ENCODE data around the gene SYCN.
"Not testable (repeated sequence)": the region's sequence is repeated elsewhere in the genome, so short reads cannot be mapped to it uniquely, and the experiment has no call there.

Gene SYCN

DNA sequence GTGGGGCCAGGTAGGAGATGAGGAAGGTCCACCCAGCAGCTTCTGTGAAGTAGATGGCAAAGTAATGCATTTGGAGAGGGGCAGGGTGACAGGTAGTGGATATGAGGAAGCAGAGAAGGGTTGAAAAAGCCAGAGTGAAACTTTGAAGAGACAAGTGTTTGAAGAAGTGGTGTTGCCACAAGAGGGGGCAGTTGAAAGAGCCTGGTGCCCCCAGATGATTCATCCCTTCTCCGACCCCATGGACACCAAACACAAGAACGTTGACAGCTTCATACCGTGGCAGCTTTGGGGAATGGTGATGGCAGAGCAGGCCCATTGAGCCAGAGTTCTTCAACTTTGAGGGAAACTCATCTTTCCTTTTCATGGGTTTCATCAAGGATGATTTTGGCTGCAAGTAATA, 20.8 kb upstream of the SYCN start:
- DNase-seq (ENCODE audit: low read depth), result no peak

DNA sequence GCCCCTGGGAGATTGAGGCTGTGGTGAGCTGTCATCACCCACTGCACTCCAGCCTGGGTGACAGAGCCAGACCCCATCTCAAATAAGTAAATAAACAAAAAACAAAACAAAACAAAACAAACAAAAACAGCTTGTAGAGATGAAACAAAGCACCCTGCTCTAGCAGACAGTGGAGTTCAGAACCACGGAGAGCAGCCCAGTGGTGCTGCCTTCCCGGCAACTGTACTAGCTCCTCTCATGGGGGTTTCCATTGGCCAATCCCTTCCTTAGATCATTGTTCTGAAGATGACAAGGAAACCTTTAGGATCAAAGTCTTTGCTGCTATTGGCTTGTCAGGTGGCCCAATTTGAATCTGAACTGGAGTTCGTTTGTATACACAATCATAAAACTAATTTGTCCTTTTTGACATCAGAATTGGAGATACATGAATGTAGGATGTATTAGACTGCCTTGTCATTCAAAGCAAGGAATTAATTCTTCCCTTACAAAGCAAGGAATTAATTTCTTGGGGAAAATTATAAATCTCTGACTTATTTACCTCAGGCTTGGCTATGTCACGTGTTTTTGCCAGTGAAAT, 19.7 kb upstream of the SYCN start:
- no peak for DNase-seq (ENCODE audit: low read depth)

DNA sequence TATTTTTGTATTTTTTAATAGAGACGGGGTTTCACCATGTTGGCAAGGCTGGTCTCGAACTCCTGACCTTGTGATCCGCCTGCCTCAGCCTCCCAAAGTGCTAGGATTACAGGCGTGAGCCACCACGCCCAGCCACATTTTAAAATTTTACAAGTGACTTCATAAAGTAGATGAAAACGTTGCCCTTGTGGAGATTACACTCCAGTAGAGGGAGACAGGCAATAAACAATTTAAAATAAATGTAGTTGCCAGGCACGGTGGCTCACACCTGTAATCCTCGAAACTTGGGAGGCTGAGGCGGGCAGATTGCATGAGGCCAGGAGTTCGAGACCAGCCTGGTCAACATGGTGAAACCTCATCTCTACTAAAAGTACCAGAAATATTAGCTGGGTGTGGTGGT, 15.0 kb upstream of the SYCN start:
- DNase-seq (ENCODE audit: low read depth), result not testable (repeated sequence)

DNA sequence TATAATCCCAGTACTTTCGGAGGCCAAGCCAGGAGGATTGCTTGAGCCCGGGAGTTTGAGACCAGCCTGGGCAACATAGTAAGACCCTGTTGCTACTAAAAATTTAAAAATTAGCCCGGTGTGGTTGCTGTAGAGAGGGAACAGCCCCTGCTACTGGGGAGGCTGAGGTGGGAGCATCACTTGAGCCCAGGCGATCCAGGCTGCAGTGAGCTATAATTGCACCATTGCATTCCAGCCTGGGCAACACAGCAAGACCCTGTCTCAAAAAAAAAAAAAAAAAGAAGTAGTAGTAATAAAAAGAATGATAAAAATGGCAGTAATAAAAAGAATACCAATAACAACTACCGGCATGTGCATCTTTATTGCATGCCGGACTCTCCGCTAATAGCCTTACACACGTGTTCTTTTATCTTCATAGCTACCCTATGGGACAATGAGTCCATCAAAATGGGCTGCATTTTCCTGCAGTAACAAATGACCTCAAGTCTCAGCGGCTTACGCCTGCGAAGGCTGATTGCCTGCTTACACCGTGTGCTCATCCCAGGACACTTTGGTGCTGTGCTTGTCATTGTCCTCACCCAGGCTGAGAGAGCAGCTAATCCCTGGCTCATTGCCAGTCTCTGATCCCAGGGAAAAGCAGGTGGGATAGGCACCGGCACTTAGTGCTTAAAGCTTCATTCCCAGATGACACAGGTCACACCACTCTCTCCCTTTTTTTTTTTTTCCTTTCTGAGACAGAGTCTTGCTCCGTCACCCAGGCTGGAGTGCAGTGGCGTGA, 14.4 kb upstream of the SYCN start:
- no peak for DNase-seq (ENCODE audit: low read depth)

DNA sequence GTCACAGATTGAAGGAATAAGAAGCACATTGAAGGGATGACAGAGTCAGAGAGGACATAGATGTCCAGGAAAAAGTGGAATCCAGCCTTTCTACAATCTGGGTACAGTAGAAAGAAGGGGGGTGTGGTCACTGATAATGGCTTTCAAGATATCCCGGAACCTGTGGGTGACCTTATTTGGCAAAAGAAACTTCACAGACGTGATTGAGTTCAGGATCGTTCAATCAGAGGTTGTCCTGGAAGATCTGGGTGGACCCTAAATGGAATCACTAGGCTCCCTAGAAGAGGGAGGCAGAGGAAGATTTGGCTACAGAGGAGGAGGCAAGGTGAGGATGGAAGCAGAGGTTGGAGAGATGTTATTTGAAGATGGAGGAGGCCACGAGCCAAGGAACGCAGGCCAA, 13.0 kb upstream of the SYCN start:
- DNase-seq (ENCODE audit: low read depth), result no peak

DNA sequence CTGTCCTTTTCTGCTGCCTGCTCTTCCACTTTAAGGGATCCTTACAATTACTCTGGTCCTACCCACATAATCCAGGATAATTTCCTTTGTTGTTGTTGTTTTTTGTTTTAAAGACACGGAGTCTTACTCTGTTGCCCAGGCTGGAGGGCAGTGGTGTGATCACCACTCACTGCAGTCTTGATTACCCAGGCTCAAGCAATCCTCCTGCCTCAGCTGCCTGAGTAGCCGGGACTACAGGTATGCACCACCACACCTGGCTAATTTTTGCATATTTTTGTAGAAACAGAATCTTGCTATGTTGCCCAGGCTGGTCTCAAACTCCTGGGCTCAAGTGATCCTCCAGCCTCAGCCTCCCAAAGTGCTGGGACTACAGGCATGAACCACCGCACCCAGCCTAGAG, 11.3 kb upstream of the SYCN start:
- not testable (repeated sequence) for DNase-seq (ENCODE audit: low read depth)

DNA sequence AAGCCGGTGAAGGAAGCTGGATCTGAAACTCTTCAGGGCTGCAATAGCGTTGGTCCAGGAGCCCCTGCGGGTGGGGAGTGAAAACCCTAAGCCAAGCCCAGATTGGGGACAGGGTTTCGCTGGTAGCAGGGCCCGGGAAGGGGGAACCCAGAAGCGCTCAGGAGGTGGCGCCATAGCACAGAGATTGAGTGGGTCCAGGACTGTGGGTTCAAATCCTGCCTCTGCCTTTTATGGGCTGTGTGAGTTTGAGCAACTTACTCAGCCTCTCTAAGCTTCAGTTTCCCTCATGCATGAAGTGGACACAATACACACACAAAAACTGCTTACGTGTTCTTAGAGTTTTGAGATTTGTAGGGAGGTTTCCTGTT, 8.3 kb upstream of the SYCN start:
- peak; percentile 33 for DNase-seq (ENCODE audit: low read depth)

DNA sequence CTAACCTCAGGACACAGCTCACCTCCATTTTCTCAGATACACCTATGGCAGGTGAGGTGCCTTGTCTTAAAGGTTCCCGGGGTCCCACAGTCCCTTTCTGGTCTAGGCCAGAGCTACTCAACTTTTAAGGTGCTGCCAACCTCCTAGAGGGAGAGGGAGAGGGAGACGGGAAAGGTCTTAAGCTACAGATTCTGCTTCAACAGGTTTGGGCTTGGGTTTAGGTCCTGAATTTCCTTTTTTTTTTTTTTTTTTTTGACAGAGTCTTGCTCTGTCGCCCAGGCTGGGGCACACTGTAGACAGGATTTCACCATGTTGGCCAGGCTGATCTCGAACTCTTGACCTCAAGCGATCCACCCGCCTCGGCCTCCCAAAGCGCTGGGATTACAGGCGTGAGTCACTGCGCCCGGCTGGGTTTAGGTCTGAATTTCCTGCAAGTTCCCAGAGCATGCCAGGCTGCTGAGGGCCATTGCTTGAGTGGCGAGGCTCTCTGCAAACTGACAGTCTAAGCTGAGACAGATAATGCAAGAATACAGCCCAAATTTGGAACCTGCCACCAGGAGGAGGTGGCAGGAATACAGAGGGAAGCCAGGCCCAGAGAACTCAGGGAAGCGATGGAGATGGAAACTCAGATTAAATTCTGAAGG, 7.8 kb upstream of the SYCN start:
- no peak for DNase-seq (ENCODE audit: low read depth)

DNA sequence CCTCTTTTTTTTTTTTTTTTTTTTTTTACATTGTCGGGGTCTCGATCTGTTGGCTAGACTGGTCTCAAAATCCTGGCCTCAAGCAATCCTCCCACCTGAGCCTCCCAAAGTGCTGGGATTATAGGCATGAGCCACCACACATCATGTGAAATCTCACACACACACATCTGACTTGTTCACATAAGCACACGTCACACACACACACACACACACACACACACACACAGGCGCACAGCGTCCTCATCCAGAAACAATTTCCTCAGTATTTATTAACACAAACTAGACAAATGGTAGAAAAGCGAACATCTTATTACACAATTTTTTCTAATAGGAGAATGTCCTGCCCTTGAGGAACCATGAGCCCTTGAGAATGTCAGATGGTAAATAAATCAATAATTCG, 5.1 kb upstream of the SYCN start:
- no peak for DNase-seq (ENCODE audit: low read depth)

DNA sequence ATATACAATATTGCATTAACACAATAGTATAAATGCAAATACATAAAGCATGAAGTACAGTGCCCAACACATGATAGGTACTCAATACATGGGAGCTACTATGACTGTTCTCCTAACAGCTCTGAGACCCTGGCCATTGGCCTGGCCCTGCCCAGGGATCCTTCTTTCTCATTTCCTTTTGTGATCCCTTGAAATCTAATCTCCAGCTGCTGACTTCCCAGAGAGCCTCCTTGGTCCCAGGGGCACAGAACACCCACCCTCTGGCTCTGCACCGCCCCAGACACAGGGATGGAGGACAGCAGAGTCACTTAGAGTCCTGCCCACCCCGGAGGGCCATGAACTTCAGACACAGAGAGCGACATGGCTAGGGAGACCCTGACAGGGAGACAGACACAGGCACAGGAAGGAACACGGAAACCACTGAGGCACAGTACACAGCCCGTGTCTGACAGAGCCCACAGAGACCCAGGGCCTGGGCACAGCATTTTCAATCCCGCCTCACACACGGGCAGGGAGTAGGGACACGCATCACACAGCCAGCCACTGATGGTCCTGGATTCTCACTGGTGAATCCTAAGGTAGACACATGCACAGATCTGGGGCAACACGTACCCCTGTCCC, 4.2 kb upstream of the SYCN start:
- DNase-seq (ENCODE audit: low read depth), result no peak

DNA sequence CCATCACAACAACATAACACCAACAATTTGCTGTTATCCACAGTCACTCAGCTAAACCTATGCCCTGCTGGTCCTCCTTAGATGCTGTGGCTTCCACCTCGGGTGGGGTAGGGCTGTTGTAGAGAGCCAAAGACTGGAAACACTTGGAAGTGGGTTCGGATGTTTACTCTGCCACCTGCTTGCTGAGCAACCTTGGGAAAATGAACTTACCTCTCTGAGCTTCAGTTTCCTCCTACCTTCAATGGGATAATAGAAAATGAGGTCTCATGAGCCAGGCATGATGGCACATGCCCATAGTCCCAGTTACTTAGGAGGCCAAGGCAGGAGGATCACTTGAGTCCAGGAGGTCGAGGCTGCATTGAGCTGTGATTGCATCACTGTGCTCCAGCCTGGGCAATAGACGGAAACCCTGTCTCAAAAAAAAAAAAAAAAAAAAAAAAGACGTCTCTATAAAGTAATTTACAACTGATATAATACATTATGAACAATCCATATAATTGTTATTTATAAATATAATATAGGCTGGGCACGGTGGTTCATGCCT, 3.3 kb upstream of the SYCN start:
- DNase-seq (ENCODE audit: low read depth), result no peak

DNA sequence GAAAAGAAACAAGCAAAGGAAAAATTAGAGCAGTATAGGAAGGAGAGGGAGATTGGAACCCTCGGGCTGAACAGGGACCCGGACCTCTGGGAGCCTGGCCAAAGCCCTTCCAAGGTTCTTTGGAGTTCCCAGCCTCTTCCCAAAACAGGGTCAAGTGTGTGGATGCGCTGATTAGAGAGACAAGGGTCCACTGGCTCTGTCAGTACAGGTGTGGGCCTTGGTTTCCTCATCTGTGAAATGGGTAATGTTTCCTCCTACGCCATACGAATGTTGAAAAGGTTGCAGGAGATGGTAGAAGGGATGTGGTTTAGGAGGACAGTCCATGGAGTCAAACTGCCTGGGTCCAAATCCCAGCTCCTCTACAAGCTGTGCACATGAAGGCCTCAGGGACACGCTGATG, 2.1 kb upstream of the SYCN start:
- no peak for DNase-seq (ENCODE audit: low read depth)

DNA sequence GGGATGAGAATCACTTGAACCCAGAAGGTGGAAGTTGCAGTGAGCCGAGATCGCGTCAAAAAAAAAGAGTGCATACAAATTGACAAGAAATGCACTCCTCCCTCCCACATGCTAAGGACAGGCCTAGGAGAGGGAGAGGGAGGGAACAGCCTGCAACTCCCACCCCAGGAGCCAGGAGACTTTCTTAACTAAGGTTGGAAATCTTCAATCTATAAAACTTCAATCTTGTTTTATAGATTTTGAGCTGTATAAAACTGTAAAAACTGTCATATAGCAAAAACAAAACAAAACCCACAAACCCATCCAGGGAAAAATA, 1.3 kb upstream of the SYCN start:
- DNase-seq (ENCODE audit: low read depth), result no peak

DNA sequence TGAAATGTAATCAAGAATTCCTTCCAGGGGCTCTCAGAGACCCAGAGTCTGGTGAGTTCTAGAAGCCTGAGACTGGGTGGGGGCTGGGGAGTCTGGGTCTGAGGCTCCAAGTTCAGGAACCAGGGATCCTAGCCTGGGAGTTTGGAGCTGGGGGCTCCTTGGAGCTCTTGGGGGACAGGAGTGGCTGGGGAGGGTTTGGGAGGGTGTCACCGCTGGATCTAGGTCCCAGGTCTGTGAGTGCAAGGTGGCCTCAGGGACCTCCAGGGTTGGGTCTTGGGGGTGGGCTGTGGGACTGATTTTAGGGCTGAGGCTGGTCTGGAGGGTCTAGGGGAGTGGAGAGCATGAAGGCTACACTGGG, 1.1 kb downstream of the SYCN start:
- no peak for DNase-seq (ENCODE audit: low read depth)

DNA sequence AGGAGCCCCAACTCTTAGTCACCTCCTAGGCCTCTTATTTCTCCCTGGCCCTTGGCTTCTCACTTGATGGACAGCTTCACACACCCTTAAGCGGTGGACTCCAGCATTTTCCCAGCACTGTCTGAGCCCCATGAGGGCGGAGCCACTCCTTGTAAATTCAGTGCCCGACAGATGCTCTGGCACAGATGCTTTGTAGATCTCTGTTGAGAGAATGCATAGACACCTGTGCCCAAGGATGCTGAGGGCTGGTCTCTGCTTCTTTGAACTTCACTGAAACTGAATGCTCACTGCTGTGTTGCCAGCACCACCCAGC, 3.3 kb downstream of the SYCN start:
- no peak for DNase-seq (ENCODE audit: low read depth)

DNA sequence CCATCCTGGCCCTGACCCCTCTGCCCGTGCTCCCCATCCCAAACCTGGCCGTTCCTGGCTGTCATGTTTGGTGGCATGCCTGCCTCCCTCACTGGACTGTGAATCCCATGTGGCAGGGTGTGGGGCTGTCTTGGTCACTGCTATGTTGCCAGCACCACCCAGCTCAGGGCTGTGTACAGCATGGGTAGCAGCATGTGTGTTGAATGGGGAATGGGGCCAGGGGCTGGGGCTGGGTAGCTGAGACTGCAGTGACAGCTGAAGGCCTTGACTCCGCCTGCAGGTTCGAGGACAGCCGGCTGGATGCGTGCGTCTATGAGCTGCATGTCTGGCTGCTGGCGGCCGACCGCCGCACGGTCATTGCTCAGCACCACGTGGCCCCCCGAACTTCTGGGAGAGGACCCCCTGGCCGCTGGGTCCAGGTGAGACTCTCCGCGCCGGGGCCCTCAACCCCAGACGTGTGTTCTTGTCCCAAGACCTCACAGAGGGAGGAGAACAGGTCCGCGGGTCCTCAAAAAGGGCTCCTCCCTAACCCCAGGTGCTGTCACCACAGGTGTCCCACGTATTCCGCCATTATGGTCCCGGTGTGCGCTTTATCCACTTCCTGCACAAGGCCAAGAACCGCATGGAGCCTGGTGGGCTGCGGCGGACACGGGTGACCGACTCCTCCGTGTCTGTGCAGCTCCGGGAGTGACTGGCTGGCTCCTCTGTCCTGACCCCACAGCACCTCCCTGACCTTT, 3.8 kb downstream of the SYCN start:
- no peak for DNase-seq (ENCODE audit: low read depth)

DNA sequence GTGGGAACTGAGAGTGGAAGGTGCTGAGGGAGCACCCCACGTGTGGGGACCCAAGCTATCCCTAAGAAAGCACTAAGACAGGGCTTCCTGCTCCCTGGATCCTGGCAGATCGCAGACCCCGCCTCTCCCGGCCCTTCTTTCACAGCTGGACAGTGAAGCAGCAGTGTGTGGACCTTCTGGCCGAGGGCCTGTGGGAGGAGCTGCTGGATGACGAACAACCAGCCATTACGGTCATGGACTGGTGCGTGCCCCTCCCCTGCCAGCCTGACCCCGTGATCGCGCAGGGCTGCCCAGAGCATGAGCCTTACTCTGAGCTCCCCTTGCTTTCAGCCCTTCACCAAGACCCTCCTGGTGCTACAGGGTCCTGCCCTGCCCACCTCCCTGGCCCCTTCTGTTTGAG, 5.0 kb downstream of the SYCN start:
- no peak for DNase-seq (ENCODE audit: low read depth)

DNA sequence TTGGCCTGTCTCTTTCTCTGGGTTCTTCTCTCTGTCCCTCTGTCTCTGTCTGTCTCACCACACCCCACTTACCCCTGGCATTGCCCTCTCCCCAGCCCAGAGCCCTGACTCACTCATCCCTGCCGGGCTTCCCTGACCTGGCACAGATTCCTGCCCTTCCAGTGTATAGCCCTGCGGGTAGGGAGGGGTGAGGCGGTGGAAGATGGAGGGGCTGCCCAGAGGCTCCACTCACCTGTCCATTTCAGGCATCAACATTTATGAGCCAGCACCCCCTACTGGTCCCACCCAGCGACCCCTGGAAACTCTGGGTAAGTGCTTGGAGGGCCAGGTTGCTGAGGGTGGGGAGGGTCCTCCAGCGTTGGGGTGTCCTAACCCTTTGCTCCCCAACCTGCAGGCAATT, 6.3 kb downstream of the SYCN start:
- no peak for DNase-seq (ENCODE audit: low read depth)

DNA sequence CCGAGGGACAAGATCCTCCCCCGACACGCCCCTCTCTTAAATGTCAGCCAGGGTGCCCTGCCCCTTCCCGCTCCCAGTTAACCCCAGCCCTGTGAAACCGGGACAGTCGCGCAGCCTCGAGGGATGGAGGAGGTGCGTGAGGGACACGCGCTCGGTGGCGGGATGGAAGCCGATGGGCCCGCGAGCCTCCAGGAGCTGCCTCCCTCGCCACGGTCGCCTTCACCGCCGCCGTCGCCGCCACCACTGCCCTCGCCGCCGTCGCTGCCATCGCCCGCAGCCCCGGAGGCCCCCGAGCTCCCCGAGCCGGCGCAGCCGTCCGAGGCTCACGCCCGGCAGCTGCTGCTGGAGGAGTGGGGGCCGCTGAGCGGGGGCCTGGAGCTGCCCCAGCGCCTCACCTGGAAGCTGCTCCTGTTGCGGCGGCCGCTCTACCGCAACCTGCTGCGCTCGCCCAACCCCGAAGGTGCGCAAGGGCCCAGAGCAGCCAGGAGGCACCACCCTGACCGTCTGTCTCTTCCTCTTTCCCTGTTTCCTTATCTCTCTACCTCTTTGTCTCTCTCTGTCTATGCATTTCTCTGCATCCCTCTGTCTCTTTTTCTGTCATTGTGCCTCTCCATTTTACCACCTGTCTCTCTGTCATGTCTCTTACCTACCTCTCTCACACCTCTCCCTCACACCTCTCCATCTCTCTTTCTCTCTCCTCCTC, 7.1 kb downstream of the SYCN start, which contains the start of gene NCCRP1:
Gene NCCRP1 (plus strand): TSS at position 105 of the 703 bp plus-strand sequence. CDS start 19 bp downstream, at position 124.
- DNase-seq (ENCODE audit: low read depth), result no peak

DNA sequence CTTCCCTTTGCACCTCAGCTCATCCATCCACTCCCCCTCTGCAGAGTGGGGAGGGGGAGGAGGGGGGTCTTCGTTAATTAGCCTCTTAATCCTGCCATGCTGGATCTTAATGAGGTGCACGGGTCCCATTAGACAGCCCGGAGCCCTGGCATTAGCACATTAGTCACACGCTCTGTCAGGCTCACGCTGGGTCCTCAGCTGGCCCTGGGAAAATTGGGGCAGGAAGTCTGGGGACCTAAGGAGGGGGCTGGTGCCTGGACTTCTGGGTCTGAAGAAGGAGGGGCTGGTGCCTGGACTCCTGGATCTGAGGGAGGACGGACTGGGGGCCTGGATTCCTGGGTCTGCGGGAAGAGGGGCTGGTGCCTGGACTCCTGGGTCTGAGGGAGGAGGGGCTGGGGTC, 7.7 kb downstream of the SYCN start:
- no peak for DNase-seq (ENCODE audit: low read depth)

DNA sequence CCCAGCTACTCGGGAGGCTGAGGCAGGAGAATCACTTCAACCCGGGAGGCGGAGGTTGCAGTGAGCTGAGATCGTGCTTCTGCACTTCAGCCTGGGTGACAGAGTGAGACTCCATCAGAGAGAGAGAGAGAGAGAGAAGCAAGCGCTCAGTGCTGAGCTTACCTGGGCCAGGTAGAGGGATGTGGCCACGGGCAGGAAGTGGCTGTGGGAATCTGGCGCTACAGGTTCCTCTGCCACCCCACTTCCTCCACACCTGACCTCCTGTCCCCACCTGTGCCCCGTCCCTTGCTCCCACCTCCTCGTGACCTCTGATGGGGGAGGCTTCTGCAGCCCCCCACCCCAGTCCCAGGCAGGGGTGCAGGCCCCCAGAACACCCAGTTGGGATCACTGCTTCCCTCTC, 8.3 kb downstream of the SYCN start:
- DNase-seq (ENCODE audit: low read depth), result no peak

Measured in activated T-helper 9 cell treated with anti-CD3 and anti-CD28 coated beads, Interleukin-2, amount 50 U/mL, for 16 hours (primary cell).